Liver (tissue), 9 donors: ENCODE results near the gene ACER2. TPM values are rescaled to one million over a fixed set of nuclear protein-coding genes. Genes with fewer than 3 reads are reported as not detected.

Experiments
- DNase-seq: peaks from one replicate; pipeline ENCODE4 v3.0.0-alpha.2; 2017; ENCODE audit warnings: low spot score
- H3K27ac ChIP-seq, 2 donors: one replicate each; pipeline ENCODE4 v1.7.0; 2013; ENCODE audit warnings: inconsistent platforms in 2 of 2, low read length in 2 of 2, control low read depth in 1 of 2, low read depth in 1 of 2, mild to moderate bottlenecking in 1 of 2
- H3K27me3 ChIP-seq, 4 donors: one replicate each; pipeline versions ENCODE4 v1.6.1 to v1.7.0; 2013; ENCODE audit warnings: low read length in 3 of 4, inconsistent platforms in 1 of 4, mild to moderate bottlenecking in 1 of 4, moderate library complexity in 1 of 4; ENCODE audit not compliant: control insufficient read depth in 4 of 4, insufficient read depth in 4 of 4
- H3K36me3 ChIP-seq, 4 donors: one replicate each; pipeline versions ENCODE4 v1.6.1 to v1.7.0; 2013; ENCODE audit warnings: low read length in 3 of 4, mild to moderate bottlenecking in 3 of 4, low read depth in 1 of 4, moderate library complexity in 1 of 4; ENCODE audit not compliant: control insufficient read depth in 4 of 4, insufficient read depth in 3 of 4
- H3K4me1 ChIP-seq, 4 donors: one replicate each; pipeline versions ENCODE4 v1.6.1 to v1.7.0; 2013; ENCODE audit warnings: low read length in 3 of 4, mild to moderate bottlenecking in 3 of 4, moderate library complexity in 1 of 4; ENCODE audit not compliant: control insufficient read depth in 4 of 4, insufficient read depth in 4 of 4
- H3K4me3 ChIP-seq, 3 donors: one replicate each; pipeline versions ENCODE4 v1.6.1 to v1.7.0; 2013; ENCODE audit warnings: low read length in 3 of 3, control low read depth in 1 of 3, low read depth in 1 of 3, mild to moderate bottlenecking in 1 of 3
- H3K9ac ChIP-seq, 2 donors: one replicate each; pipeline ENCODE4 v1.7.0; 2013; ENCODE audit warnings: low read length in 2 of 2, mild to moderate bottlenecking in 2 of 2, moderate library complexity in 2 of 2, control low read depth in 1 of 2, low read depth in 1 of 2
- H3K9me3 ChIP-seq, 4 donors: one replicate each; pipeline versions ENCODE4 v1.6.1 to v1.7.0; 2013; ENCODE audit warnings: low read length in 3 of 4; ENCODE audit not compliant: control insufficient read depth in 4 of 4
- EGR1 ChIP-seq, 2 donors: IDR thresholded peaks; 2 replicates each; pipeline ENCODE4 v1.6.1; 2016 to 2018; ENCODE audit warnings: antibody characterized with exemption in 2 of 2, low read depth in 2 of 2
- FOXA1 ChIP-seq: IDR thresholded peaks from 2 replicates; pipeline ENCODE4 v1.6.1; 2016; ENCODE audit warnings: antibody characterized with exemption
- GABPA ChIP-seq, 2 donors: IDR thresholded peaks in 1 of 2; conservative IDR thresholded peaks in 1 of 2; 2 replicates each; pipeline ENCODE4 v1.6.1; 2016; ENCODE audit warnings: antibody characterized with exemption in 2 of 2, mild to moderate bottlenecking in 1 of 2, moderate library complexity in 1 of 2
- HNF4A ChIP-seq, 2 donors: conservative IDR thresholded peaks; 2 replicates each; pipeline ENCODE4 v1.6.1; 2016; ENCODE audit warnings: antibody characterized with exemption in 2 of 2, mild to moderate bottlenecking in 2 of 2
- HNF4G ChIP-seq: IDR thresholded peaks from 2 replicates; pipeline ENCODE4 v1.6.1; 2016; ENCODE audit warnings: antibody characterized with exemption
- JUND ChIP-seq, 2 donors: IDR thresholded peaks; 2 replicates each; pipeline ENCODE4 v1.6.1; 2016; ENCODE audit warnings: antibody characterized with exemption in 2 of 2
- NR2F2 ChIP-seq: IDR thresholded peaks from 2 replicates; pipeline ENCODE4 v1.6.1; 2016; ENCODE audit warnings: antibody characterized with exemption
- RAD21 ChIP-seq, 2 donors: IDR thresholded peaks; 2 replicates each; pipeline ENCODE4 v1.6.1; 2016; ENCODE audit warnings: antibody characterized with exemption in 2 of 2, mild to moderate bottlenecking in 2 of 2
- RXRA ChIP-seq, 2 donors: IDR thresholded peaks; 2 replicates each; pipeline ENCODE4 v1.6.1; 2017 to 2018; ENCODE audit warnings: antibody characterized with exemption in 2 of 2, mild to moderate bottlenecking in 1 of 2
- SP1 ChIP-seq: IDR thresholded peaks from 2 replicates; pipeline ENCODE4 v1.6.1; 2018; ENCODE audit warnings: antibody characterized with exemption, mild to moderate bottlenecking
- YY1 ChIP-seq: IDR thresholded peaks from 2 replicates; pipeline ENCODE4 v1.6.1; 2016; ENCODE audit warnings: antibody characterized with exemption, mild to moderate bottlenecking
- WGBS: extraction: QIAGEN DNeasy Blood & Tissue Kit; methylation state at CpG from one replicate; pipeline ENCODE4 v1.1.7; 2013; 5-methylcytosine and 5-hydroxymethylcytosine counted together
- polyA plus RNA-seq, 2 donors: library from polyadenylated mRNA; stranded (reverse) in 1 of 2; unstranded in 1 of 2; fragments of 200-250 nt in 1 of 2; fragments of >200 nt in 1 of 2; fragmentation: Nextera tagmentation in 1 of 2; extraction: Ambion mirVana in 1 of 2; gene quantifications; one replicate each; pipeline versions ENCODE4 v1.2.1 to v1.2.3, GENCODE V29; 2013 to 2015
- total RNA-seq, 2 donors: library from RNA; depleted of rRNA; stranded (reverse); fragments of >200 nt; gene quantifications; one replicate each; pipeline ENCODE4 v1.2.3, GENCODE V29; 2014
- TF ChIP-seq, protein P1 (sequence below): IDR thresholded peaks from 2 replicates; pipeline ENCODE4 v1.6.1; 2016; ENCODE audit warnings: antibody characterized with exemption
- TF ChIP-seq, protein P2 (sequence below): IDR thresholded peaks from 2 replicates; pipeline ENCODE4 v1.6.1; 2016; ENCODE audit warnings: antibody characterized with exemption
- TF ChIP-seq, protein P3 (sequence below): fragments of 150-350 bp; IDR thresholded peaks from 2 replicates; pipeline ENCODE4 v1.5.1; 2017; ENCODE audit warnings: improper control_type of control experiment, low read depth, low read length; ENCODE audit not compliant: missing input control
- TF ChIP-seq, protein P4 (sequence below): IDR thresholded peaks from 2 replicates; pipeline ENCODE4 v1.6.1; 2016; ENCODE audit warnings: antibody characterized with exemption
- donor health status: healthy.
- donor health status: healthy.
- donor health status: healthy.
- donor health status: healthy.
- donor health status: healthy.

ACER2 gene
- total and polyA plus RNA-seq, 4 donors = 0.47 to 4.0 (median 1.9) TPM

DNA sequence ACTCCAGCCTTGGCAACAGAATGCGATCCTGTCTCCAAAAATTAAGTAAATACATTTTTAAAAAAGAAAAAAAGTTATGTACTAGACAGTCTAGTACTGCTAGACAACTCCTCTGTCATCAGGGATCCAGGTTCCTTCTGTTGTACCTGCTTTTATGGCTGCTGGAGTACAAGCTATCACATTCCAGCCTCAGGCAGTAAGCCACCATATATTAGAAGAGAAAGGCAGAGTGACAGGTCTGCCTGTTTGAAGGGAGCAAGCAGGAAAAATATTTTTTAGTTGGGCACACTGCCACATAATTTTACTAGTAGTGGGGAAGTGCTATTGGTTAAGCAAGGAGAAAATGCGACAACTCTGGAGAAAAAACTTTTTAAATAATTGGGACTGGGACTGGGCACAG lies 39.7 kb upstream of the ACER2 start:
- H3K9me3 ChIP-seq = no peaks in the 10 kb centered on the region
- no peak overlapping the region for H3K4me3 ChIP-seq
- no peak for DNase-seq
- no peak overlapping the region for H3K27ac ChIP-seq
- no peaks in the 10 kb centered on the region for H3K4me1 ChIP-seq
- WGBS = 94% methylated on average over 2 of the region's 2 CpGs
- TF ChIP-seq EGR1 (IDR thresholded peaks at IDR 0.05; ENCODE audit: low read depth in 2 of 2) (no peak), RAD21 (IDR thresholded peaks at IDR 0.05) (no peak), HNF4G (no peak), YY1 (no peak), FOXA1 (no peak), SP1 (no peak), RXRA (IDR thresholded peaks at IDR 0.05) (no peak), GABPA (IDR thresholded peaks at IDR 0.05 in 1 of 2, conservative IDR thresholded peaks at IDR 0.05 in 1 of 2) (no peak), HNF4A (conservative IDR thresholded peaks at IDR 0.05) (no peak), JUND (IDR thresholded peaks at IDR 0.05) (no peak), NR2F2 (no peak)
- TF ChIP-seq, protein P1, sequence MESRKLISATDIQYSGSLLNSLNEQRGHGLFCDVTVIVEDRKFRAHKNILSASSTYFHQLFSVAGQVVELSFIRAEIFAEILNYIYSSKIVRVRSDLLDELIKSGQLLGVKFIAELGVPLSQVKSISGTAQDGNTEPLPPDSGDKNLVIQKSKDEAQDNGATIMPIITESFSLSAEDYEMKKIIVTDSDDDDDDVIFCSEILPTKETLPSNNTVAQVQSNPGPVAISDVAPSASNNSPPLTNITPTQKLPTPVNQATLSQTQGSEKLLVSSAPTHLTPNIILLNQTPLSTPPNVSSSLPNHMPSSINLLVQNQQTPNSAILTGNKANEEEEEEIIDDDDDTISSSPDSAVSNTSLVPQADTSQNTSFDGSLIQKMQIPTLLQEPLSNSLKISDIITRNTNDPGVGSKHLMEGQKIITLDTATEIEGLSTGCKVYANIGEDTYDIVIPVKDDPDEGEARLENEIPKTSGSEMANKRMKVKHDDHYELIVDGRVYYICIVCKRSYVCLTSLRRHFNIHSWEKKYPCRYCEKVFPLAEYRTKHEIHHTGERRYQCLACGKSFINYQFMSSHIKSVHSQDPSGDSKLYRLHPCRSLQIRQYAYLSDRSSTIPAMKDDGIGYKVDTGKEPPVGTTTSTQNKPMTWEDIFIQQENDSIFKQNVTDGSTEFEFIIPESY = no peak
- TF ChIP-seq, protein P2, sequence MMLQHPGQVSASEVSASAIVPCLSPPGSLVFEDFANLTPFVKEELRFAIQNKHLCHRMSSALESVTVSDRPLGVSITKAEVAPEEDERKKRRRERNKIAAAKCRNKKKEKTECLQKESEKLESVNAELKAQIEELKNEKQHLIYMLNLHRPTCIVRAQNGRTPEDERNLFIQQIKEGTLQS = no peak
- TF ChIP-seq, protein P3, sequence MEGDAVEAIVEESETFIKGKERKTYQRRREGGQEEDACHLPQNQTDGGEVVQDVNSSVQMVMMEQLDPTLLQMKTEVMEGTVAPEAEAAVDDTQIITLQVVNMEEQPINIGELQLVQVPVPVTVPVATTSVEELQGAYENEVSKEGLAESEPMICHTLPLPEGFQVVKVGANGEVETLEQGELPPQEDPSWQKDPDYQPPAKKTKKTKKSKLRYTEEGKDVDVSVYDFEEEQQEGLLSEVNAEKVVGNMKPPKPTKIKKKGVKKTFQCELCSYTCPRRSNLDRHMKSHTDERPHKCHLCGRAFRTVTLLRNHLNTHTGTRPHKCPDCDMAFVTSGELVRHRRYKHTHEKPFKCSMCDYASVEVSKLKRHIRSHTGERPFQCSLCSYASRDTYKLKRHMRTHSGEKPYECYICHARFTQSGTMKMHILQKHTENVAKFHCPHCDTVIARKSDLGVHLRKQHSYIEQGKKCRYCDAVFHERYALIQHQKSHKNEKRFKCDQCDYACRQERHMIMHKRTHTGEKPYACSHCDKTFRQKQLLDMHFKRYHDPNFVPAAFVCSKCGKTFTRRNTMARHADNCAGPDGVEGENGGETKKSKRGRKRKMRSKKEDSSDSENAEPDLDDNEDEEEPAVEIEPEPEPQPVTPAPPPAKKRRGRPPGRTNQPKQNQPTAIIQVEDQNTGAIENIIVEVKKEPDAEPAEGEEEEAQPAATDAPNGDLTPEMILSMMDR = no peak
- TF ChIP-seq, protein P4, sequence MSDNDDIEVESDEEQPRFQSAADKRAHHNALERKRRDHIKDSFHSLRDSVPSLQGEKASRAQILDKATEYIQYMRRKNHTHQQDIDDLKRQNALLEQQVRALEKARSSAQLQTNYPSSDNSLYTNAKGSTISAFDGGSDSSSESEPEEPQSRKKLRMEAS = no peak
- peaks cover 2 to 39% (median 24%) of the 10 kb centered on the region in 4 donors for H3K36me3 ChIP-seq
- no peak overlapping the region for H3K9ac ChIP-seq
- no peaks in the 10 kb centered on the region for H3K27me3 ChIP-seq

DNA sequence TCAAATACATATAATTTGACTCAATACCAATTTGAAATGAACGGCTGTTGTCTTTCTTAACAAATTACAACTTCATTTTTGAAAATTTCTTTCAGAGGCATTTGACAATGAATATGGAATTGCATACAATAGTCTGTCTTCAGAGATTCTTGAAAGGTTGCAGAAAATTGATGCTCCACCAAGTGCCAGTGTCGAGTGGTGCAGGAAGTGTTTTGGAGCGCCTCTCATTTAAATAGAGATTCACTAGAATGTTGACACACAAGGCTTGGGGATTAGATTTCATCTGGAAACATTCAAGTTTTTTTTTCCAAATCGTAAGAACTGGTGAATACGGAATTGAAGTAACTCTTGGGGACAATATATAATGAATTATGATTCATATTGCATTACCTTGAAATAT lies 36.9 kb upstream of the ACER2 start:
- Histone ChIP-seq H3K9me3 (no peaks in the 10 kb centered on the region), H3K36me3 (peaks cover 6 to 51% (median 40%) of the 10 kb centered on the region in 4 donors), H3K4me3 (no peak overlapping the region), H3K27me3 (no peaks in the 10 kb centered on the region), H3K9ac (no peak overlapping the region), H3K27ac (no peak overlapping the region), H3K4me1 (no peaks in the 10 kb centered on the region)
- 89% methylated on average over 5 of the region's 5 CpGs for WGBS
- TF ChIP-seq EGR1 (IDR thresholded peaks at IDR 0.05; ENCODE audit: low read depth in 2 of 2) = no peak
- TF ChIP-seq, protein P2 = no peak
- TF ChIP-seq, protein P3 = no peak
- TF ChIP-seq, protein P1 = no peak
- no peak for DNase-seq
